ENCODE measurements around the gene TRAF6. TPM values are rescaled to one million over a fixed set of nuclear protein-coding genes. Genes with fewer than 3 reads are reported as not detected.

TRAF6 gene
- total and polyA plus RNA-seq, 2 donors from 2014 or later = 4.0 to 16.5 TPM

Other genes with a start within 250 kb of the TRAF6 start
- gene COMMD9, start 220.8 kb downstream of the TRAF6 start, total RNA-seq = 64.7 TPM
- 182 TPM for gene COMMD9, start 220.8 kb downstream of the TRAF6 start, polyA plus RNA-seq (ENCODE audit: insufficient read depth, low read depth, low replicate concordance)
- gene PRR5L, start 214.0 kb downstream of the TRAF6 start, total RNA-seq = 17.5 TPM
- gene PRR5L, start 214.0 kb downstream of the TRAF6 start, polyA plus RNA-seq (ENCODE audit: insufficient read depth, low read depth, low replicate concordance) = 6.3 TPM
- gene RAG1, start 57.7 kb upstream of the TRAF6 start, total RNA-seq = 1.9 TPM
- 1.4 TPM for gene RAG1, start 57.7 kb upstream of the TRAF6 start, polyA plus RNA-seq (ENCODE audit: insufficient read depth, low read depth, low replicate concordance)
- 13.4 TPM for gene IFTAP, start 84.2 kb upstream of the TRAF6 start, total RNA-seq
- gene IFTAP, start 84.2 kb upstream of the TRAF6 start, polyA plus RNA-seq (ENCODE audit: insufficient read depth, low read depth, low replicate concordance) = 49.3 TPM
- not detected for gene RAG2, start 88.0 kb upstream of the TRAF6 start, total RNA-seq
- not detected for gene RAG2, start 88.0 kb upstream of the TRAF6 start, polyA plus RNA-seq (ENCODE audit: insufficient read depth, low read depth, low replicate concordance)

All from kidney (tissue), 2 donors.